Measurements from ENCODE around the gene GALR2. TPM values are rescaled to one million over a fixed set of nuclear protein-coding genes. Genes with fewer than 3 reads are reported as not detected.

GALR2 gene
- total RNA-seq, 6 experiments from 2014 or later: 0.18 TPM; not detected in 5

- Histone ChIP-seq H3K4me1 (no peaks in the 10 kb centered on the region), H3K27me3 (no peaks in the 10 kb centered on the region), H3K9me3 (no peaks in the 10 kb centered on the region), H3K36me3 (peaks cover 0 to 89% (median 46%) of the 10 kb centered on the region in 4 donors), H3K27ac (no peak overlapping the region), H3K4me3 (no peak overlapping the region)
- WGBS (ENCODE audit: insufficient coverage, low coverage, low lambda C conversion rate, missing lambda C conversion rate): 87% methylated on average over 7 of the region's 15 CpGs
- ATAC-seq (no peak), DNase-seq (no peak)
- intact Hi-C loops (cut with DNase I): no loop called here
- no peak for TF ChIP-seq POLR2A (IDR thresholded peaks at IDR 0.05)
- no peak for TF ChIP-seq CTCF (IDR thresholded peaks at IDR 0.05)
Measured at GRCh38 chr17:76049836-76050537, 24.6 kb upstream of the GALR2 start.

GRCh38 chr17:76050538-76051467 lies 23.8 kb upstream of the GALR2 start:
- DNase-seq (no peak), ATAC-seq (no peak)
- 87% methylated on average over 9 of the region's 11 CpGs for WGBS (ENCODE audit: insufficient coverage, low coverage, low lambda C conversion rate, missing lambda C conversion rate)

DNA sequence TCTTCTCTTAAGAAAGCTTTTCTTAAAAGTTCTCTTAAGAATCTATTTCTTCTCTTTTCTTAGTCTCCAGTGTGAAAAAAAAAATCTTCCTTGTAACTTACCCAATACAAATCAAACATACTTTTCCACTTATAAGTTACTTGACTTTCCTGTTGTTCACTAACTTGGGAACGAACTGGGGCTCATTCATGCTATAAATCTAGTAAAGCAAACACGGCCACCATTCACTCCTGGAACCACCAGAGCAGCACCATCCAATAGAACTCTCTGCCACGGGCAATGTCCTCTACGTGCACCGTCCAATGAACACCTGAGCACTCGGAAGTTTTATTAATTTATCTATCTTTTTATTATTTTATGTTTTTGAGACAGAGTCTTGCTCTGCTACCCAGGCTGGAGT lies 23.0 kb upstream of the GALR2 start:
- H3K27me3 ChIP-seq: no peaks in the 10 kb centered on the region
- no peak overlapping the region for H3K27ac ChIP-seq
- intact Hi-C loops (cut with DNase I): no loop called here
- peaks cover 2 to 87% (median 42%) of the 10 kb centered on the region in 4 donors for H3K36me3 ChIP-seq
- H3K4me3 ChIP-seq: no peak overlapping the region
- no peak for TF ChIP-seq CTCF (IDR thresholded peaks at IDR 0.05)
- TF ChIP-seq POLR2A (IDR thresholded peaks at IDR 0.05): no peak
- H3K4me1 ChIP-seq: no peaks in the 10 kb centered on the region
- DNase-seq (no peak), ATAC-seq (no peak)
- H3K9me3 ChIP-seq: no peaks in the 10 kb centered on the region
- 79% methylated on average over 6 of the region's 6 CpGs for WGBS (ENCODE audit: insufficient coverage, low coverage, low lambda C conversion rate, missing lambda C conversion rate)

More at GRCh38 chr17:76050538-76051467, 23.8 kb upstream of the GALR2 start:
- Histone ChIP-seq H3K9me3 (no peaks in the 10 kb centered on the region), H3K4me1 (no peaks in the 10 kb centered on the region), H3K27ac (no peak overlapping the region), H3K4me3 (no peak overlapping the region), H3K36me3 (peaks cover 0 to 87% (median 41%) of the 10 kb centered on the region in 4 donors), H3K27me3 (no peaks in the 10 kb centered on the region)
- no peak for TF ChIP-seq POLR2A (IDR thresholded peaks at IDR 0.05)
- TF ChIP-seq CTCF (IDR thresholded peaks at IDR 0.05): no peak
- intact Hi-C loops (cut with DNase I): no loop called here

- WGBS (ENCODE audit: insufficient coverage, low coverage, low lambda C conversion rate, missing lambda C conversion rate): 87% methylated on average over 14 of the region's 17 CpGs
- no peak for TF ChIP-seq POLR2A (IDR thresholded peaks at IDR 0.05)
- no peak for TF ChIP-seq CTCF (IDR thresholded peaks at IDR 0.05)
- no peak overlapping the region for H3K27ac ChIP-seq
- intact Hi-C loops (cut with DNase I): no loop called here
- H3K9me3 ChIP-seq: no peaks in the 10 kb centered on the region
- no peak for DNase-seq
- H3K4me3 ChIP-seq: no peak overlapping the region
- no peaks in the 10 kb centered on the region for H3K27me3 ChIP-seq
- ATAC-seq: no peak
- H3K4me1 ChIP-seq: no peaks in the 10 kb centered on the region
- peaks cover 11 to 87% (median 43%) of the 10 kb centered on the region in 4 donors for H3K36me3 ChIP-seq
Measured at GRCh38 chr17:76053246-76054111, 21.1 kb upstream of the GALR2 start.

All from right lobe of liver (tissue), 6 donors.